Parietal lobe (tissue), 1 donor: ENCODE measurements around the gene SCAMP4. TPM values are rescaled to one million over a fixed set of nuclear protein-coding genes. Genes with fewer than 3 reads are reported as not detected.

ENCODE experiments used
- total RNA-seq: library from RNA; depleted of rRNA; stranded (reverse); fragments of >200 nt; gene quantifications from one replicate; pipeline ENCODE4 v1.2.3, GENCODE V29; 2014

Gene SCAMP4, protein sequence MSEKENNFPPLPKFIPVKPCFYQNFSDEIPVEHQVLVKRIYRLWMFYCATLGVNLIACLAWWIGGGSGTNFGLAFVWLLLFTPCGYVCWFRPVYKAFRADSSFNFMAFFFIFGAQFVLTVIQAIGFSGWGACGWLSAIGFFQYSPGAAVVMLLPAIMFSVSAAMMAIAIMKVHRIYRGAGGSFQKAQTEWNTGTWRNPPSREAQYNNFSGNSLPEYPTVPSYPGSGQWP
- total RNA-seq, result 19.4 TPM

DNA sequence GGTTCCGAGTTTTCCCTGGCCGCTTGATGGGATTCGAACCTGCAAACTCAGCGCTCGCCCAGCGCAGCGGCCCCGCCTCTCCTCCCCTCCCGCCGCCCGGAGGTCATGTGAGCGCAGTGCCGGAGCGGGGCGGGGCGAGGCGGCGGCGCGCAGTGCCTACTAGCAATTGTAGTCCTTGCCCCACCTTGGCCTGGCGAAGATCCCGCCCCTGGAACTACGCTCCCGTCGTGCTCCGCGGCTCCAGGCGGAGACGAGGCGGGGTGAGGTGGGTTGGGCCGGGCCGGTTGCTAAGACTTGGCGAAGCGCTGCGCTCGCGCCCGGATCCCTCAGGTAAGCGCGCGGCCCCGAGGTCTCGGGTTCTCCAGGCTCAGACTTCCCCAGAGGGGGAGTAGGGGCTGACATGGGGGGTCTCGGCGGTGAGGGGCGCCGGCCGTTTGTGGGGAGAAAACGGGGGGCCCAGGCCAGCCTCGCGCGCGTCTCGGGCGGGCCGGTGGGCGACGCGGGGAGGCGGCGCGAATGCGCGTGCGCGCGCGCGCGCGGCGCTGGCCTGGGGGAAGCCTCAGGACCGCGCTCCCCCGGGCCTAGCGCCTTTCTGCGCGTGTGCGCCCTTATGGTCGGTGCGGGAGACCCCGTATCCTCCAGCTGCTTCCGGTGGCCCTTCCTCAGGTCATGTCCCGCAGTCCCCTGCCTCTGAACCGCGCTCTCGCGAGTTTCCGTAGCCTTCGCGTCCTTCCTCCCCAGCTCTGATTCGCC is at the start of gene SCAMP4, which contains the start of gene ADAT3:
Gene SCAMP4, plus strand, starts transcription at position 290 of the 753 bp plus-strand sequence. CDS start 9,621 bp downstream, outside the sequence.
Gene ADAT3, plus strand, starts transcription at position 290 of the 753 bp plus-strand sequence. CDS start 6,649 bp downstream, outside the sequence.

DNA sequence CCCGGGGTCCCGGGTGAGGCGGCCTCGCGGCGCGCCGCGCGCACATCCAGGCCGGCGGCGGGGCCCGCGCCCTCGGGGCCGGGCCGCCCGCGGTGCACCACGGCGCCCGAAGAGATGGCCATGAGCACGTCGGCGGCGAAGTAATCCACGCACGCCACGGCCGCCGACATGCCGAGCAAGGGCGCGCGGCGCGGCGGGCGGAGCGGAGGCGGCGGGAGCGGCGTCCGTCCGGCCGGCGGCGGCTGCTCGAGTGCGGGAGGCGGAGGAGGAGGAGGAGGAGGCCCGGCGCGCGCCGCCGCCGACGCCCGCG is 41.9 kb upstream of the SCAMP4 start, which contains the start of gene KLF16:
Gene KLF16, minus strand, starts transcription at position 252 of the 310 bp plus-strand sequence. Its CDS starts 82 bp downstream, at position 170.

DNA sequence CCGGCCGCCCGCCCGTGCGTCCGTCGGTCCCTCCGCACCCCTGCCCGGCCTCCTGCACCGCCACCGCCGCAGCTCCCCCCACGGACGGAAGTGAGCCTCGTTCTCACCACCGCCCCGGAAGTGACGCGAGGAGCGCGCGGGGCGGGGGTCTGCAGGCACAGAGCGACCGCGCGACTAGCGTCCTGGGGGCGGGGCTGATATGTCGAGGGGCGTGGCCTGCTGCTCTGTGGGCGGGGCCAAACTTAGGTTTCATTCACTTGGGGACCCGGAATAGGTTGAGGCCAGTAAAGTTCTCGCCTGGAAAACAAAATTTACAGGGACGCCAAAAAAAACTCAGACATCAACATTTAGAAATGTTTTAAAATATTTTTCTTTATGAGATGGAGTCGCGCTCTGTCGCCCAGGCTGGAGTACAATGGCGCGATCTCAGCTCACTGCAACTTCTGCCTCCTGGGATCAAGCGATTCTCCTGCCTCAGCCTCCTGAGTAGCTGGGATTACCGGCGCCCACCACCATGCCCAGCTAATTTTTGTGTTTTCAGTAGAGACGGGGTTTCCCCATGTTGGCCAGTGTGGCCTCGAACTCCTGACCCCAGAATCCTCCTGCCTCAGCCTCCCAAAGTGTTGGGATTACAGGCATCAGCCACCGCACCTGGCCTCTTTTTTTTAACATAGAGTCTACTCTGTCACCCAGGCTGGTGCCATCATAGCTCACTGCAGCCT is 19.6 kb upstream of the SCAMP4 start, which contains the start of gene ABHD17A:
Gene ABHD17A, minus strand, starts transcription at position 99 of the 722 bp plus-strand sequence. CDS start 3,930 bp downstream, outside the sequence.

DNA sequence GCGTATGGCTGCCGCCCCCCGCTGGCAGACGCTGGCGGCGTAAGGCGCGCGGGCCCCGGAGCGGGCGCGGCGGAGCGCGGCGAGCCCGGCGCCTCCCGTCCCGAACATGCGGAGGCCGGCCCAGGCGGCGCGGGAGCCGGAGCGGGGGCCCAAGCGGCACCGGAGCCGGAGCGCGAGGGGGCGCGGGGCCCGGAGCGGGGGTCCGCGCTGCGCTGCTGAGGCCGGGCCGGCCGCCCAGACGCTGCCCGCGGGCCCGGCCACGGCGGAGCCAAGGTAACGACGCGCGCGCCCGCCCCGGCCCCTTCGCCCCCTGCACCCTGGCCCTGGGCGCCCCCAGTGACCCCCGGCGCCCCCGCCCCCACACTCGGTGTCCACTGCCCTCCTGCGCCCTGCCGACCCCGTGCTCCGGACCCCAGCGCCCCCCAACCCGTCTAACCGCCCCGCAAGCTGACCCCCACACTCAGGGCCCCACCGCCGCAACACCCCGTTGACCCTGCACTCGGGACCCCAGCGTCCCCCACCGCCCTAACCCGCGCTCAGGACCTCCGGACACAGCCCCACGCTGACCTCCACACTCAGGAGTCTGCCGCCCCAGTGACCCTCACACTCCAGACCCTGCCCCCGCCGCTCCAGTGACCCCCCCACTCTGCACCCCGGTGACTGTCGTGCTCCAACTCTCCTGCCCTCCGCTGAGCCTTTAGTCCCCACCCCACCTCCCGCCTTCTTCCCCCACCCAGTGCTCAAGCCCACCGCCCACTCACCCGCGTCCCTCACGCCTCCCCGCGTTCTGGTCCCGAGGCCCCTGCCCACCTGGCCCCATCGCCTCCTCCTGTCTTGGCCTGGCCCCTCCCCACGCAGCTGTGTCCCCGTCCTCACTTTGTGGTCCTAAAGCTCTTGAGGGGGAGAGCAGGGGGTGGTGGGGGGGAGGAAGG is 36.2 kb downstream of the SCAMP4 start, which contains the start of gene CSNK1G2:
Gene CSNK1G2, plus strand, starts transcription at position 27 of the 932 bp plus-strand sequence. CDS start 28,601 bp downstream, outside the sequence.

Other genes with a start within 250 kb of the SCAMP4 start
- gene ONECUT3, start 151.9 kb upstream of the SCAMP4 start, total RNA-seq, result not detected
- under 0.01 TPM for gene ATP8B3, start 93.1 kb upstream of the SCAMP4 start, total RNA-seq
- 11.0 TPM for gene REXO1, start 56.9 kb upstream of the SCAMP4 start, total RNA-seq
- gene KLF16, start 41.8 kb upstream of the SCAMP4 start, total RNA-seq, result 3.4 TPM
- 37.9 TPM for gene ABHD17A, start 19.9 kb upstream of the SCAMP4 start, total RNA-seq
- gene ADAT3, start within 50 bp of the SCAMP4 start, total RNA-seq, result 3.8 TPM
- 52.3 TPM for gene CSNK1G2, start 35.8 kb downstream of the SCAMP4 start, total RNA-seq
- 69.5 TPM for gene BTBD2, start 110.3 kb downstream of the SCAMP4 start, total RNA-seq
- gene MKNK2, start 145.8 kb downstream of the SCAMP4 start, total RNA-seq, result 24.4 TPM
- gene MOB3A, start 190.9 kb downstream of the SCAMP4 start, total RNA-seq, result 15.0 TPM
- gene IZUMO4, start 191.5 kb downstream of the SCAMP4 start, total RNA-seq, result 5.9 TPM
- gene AP3D1, start 246.2 kb downstream of the SCAMP4 start, total RNA-seq, result 72.6 TPM